GM23248 (cell line): ENCODE measurements around the gene PCTP.

Experiments used
- EZH2 ChIP-seq: fragments of 200-600 bp; sonication (generic); IDR thresholded peaks from 2 replicates; pipeline ENCODE4 v1.6.1; 2018; ENCODE audit warnings: antibody characterized with exemption, mild to moderate bottlenecking; ENCODE audit not compliant: insufficient read depth, poor library complexity, severe bottlenecking
- EZH2phosphoT487 ChIP-seq: fragments of 200-600 bp; sonication (generic); IDR thresholded peaks from 2 replicates; pipeline ENCODE4 v1.6.1; 2018; ENCODE audit warnings: antibody characterized with exemption, moderate library complexity, mild to moderate bottlenecking, low read depth; ENCODE audit not compliant: insufficient read depth

DNA sequence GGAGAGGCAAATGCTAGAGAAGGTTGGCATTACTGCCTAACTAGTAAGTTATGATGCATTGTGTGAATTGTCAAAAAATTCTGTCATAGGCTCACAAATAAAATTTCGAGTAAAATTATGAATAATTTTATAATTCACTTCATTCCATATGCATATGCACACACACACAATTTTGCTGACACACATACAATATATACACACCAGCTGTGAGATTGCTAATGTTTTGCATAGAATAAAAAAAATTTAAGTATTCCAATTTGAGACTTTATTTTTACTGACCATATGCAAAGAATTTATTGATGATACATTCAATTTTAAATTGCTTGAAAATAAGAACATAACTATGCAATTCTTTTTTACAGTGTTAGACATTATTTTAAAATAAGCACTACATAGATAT lies 21.4 kb upstream of the PCTP start:
- TF ChIP-seq EZH2: no peak
- TF ChIP-seq EZH2phosphoT487: no peak
